Measurements from ENCODE around the gene NBR1. TPM values are rescaled to one million over a fixed set of nuclear protein-coding genes. Genes with fewer than 3 reads are reported as not detected.

Gene NBR1
- total RNA-seq, 1 experiment from 2014 or later: 60.8 TPM

DNA sequence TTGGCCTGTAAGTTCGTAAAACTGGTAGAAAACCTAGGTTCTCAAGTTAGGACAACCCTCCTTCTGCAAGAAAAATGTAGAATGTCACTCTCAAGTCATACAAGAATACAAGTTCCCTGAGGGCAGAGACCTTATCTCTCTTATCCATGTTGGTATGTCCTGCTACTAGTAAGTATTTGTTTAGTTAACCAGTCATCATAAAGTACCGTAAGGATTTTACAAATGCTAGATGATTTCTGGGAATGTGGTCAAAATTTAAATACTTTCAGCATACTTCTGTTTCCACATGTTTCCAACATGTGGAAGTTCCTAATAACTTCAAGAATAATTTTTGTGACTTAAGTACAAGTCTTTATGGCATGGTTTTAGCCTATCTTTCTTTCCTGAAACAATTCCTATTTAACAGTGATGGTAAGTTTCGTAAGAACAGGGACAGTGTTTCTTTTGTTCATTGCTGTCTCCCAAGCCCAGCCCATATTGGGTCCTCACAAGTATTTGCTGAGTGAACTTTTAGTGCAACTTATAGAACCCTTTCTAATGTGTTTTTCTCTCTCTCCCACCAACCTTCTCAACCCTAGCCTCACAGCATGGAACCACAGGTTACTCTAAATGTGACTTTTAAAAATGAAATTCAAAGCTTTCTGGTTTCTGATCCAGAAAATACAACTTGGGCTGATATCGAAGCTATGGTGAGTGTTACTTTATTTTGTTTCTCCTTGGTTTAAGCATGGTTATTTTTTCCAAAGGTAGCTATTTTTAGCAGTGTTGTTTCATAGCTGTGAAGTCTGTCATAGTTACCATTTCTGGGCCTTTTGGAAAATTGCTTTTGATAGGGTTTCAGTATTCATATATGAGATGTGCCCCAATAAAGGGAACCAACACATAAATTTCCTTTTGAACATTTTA is 4.5 kb downstream of the NBR1 start:
- ATAC-seq (no peak), DNase-seq (ENCODE audit: low read depth, low spot score) (no peak)
- H3K79me2 ChIP-seq (ENCODE audit: insufficient read depth, low read length): peaks cover 23% of the 10 kb centered on the region
- TF ChIP-seq POLR2AphosphoS5 (IDR thresholded peaks at IDR 0.05; ENCODE audit: low read depth, low read length): no peak
- TF ChIP-seq, protein P1, sequence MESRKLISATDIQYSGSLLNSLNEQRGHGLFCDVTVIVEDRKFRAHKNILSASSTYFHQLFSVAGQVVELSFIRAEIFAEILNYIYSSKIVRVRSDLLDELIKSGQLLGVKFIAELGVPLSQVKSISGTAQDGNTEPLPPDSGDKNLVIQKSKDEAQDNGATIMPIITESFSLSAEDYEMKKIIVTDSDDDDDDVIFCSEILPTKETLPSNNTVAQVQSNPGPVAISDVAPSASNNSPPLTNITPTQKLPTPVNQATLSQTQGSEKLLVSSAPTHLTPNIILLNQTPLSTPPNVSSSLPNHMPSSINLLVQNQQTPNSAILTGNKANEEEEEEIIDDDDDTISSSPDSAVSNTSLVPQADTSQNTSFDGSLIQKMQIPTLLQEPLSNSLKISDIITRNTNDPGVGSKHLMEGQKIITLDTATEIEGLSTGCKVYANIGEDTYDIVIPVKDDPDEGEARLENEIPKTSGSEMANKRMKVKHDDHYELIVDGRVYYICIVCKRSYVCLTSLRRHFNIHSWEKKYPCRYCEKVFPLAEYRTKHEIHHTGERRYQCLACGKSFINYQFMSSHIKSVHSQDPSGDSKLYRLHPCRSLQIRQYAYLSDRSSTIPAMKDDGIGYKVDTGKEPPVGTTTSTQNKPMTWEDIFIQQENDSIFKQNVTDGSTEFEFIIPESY (IDR thresholded peaks at IDR 0.05; ENCODE audit: extremely low read depth, insufficient replicate concordance, low read length): no peak
- no peak for TF ChIP-seq EZH2 (IDR thresholded peaks at IDR 0.05)
- TF ChIP-seq SIN3A (IDR thresholded peaks at IDR 0.05; ENCODE audit: low read depth): no peak
- no peak for TF ChIP-seq ZFX (IDR thresholded peaks at IDR 0.05)
- TF ChIP-seq ELF1 (IDR thresholded peaks at IDR 0.05; ENCODE audit: borderline replicate concordance, low read depth): no peak
- no peak for TF ChIP-seq JUND (IDR thresholded peaks at IDR 0.05)
- no peak for TF ChIP-seq POLR2A (IDR thresholded peaks at IDR 0.05; ENCODE audit: borderline replicate concordance, extremely low read depth, insufficient read depth, insufficient read length)
- H3K9ac ChIP-seq (ENCODE audit: low read length): no peak overlapping the region
- no peak overlapping the region for H3K4me2 ChIP-seq (ENCODE audit: low read length)
- H3K4me3 ChIP-seq (replicated peaks in 1 of 2; ENCODE audit: low read depth in 1 of 2, low read length in 2 of 2): no peak overlapping the region
- no peaks in the 10 kb centered on the region for H3K27me3 ChIP-seq (ENCODE audit: insufficient read depth, low read length)
- H3K9me2 ChIP-seq (ENCODE audit: insufficient read depth): no peaks in the 10 kb centered on the region
- no peak overlapping the region for H3K27ac ChIP-seq (ENCODE audit: low read depth, low read length)
- H4K20me1 ChIP-seq (ENCODE audit: insufficient read depth): no peaks in the 10 kb centered on the region
- ChIA-PET CTCF (no interaction called here), POLR2A (no interaction called here), RAD21 (ENCODE audit: low non-redundant PET in 1 of 2, low total read pairs in 2 of 2, uncharacterized antibody in 2 of 2, unreplicated experiment in 2 of 2) (no interaction called here)
- H2AFZ ChIP-seq (ENCODE audit: low read depth, low read length, poor library complexity, severe bottlenecking): no peak overlapping the region
- H3K36me3 ChIP-seq (ENCODE audit: control insufficient read depth in 1 of 2, insufficient read depth in 2 of 2, low read length in 2 of 2): peaks cover 12 to 19% of the 10 kb centered on the region in 2 experiments; a peak in 3 of 4 replicates
- peaks cover 3 to 15% of the 10 kb centered on the region in 2 experiments for H3K4me1 ChIP-seq (ENCODE audit: control insufficient read depth in 1 of 2, insufficient read depth in 2 of 2, low read length in 2 of 2)
- no TSS peak for BruUV-seq (replicated peaks)
- no peaks in the 10 kb centered on the region for H3K9me3 ChIP-seq (ENCODE audit: control insufficient read depth in 1 of 2, insufficient read depth in 1 of 2, low read depth in 1 of 2, low read length in 2 of 2)
- intact Hi-C loops (cut with micrococcal nuclease): no loop called here
